H9 (cell line): ENCODE data around the gene PHLDB1. TPM values are rescaled to one million over a fixed set of nuclear protein-coding genes. Genes with fewer than 3 reads are reported as not detected.
A peak's percentile ranks its signal among the peaks of the same experiment; 100 is the strongest.

ENCODE experiments used
- DNase-seq: peaks from one replicate; pipeline ENCODE4 v3.0.0-alpha.2; 2017
- H2AFZ ChIP-seq: one replicate; pipeline ENCODE4 v1.6.1; 2013; ENCODE audit warnings: mild to moderate bottlenecking, low read length, control low read depth, moderate library complexity
- H2AK5ac ChIP-seq: 2 replicates; pipeline ENCODE4 v1.6.1; 2013; ENCODE audit warnings: low read length, control low read depth, mixed read lengths; ENCODE audit not compliant: insufficient read length
- H2BK120ac ChIP-seq: one replicate; pipeline ENCODE4 v1.6.1; 2013; ENCODE audit warnings: low read depth, mild to moderate bottlenecking, low read length, control low read depth, inconsistent platforms; ENCODE audit not compliant: poor library complexity, severe bottlenecking
- H2BK12ac ChIP-seq: 2 replicates; pipeline ENCODE4 v1.6.1; 2013; ENCODE audit warnings: low read length, control low read depth, mixed read lengths, low read depth; ENCODE audit not compliant: insufficient read length
- H2BK15ac ChIP-seq: 2 replicates; pipeline ENCODE4 v1.6.1; 2013; ENCODE audit warnings: low read depth, low read length, control low read depth
- H2BK20ac ChIP-seq: one replicate; pipeline ENCODE4 v1.6.1; 2013; ENCODE audit warnings: low read depth, mild to moderate bottlenecking, low read length, control low read depth, inconsistent platforms; ENCODE audit not compliant: poor library complexity, severe bottlenecking
- H2BK5ac ChIP-seq: 2 replicates; pipeline ENCODE4 v1.6.1; 2013; ENCODE audit warnings: low read length, control low read depth, mixed read lengths; ENCODE audit not compliant: insufficient read length
- H3K14ac ChIP-seq: 2 replicates; pipeline ENCODE4 v1.6.1; 2013; ENCODE audit warnings: low read length, control low read depth; ENCODE audit not compliant: insufficient read depth
- H3K18ac ChIP-seq: 2 replicates; pipeline ENCODE4 v1.6.1; 2013; ENCODE audit warnings: low read depth, mild to moderate bottlenecking, mixed read lengths, low read length, control low read depth; ENCODE audit not compliant: insufficient read length
- H3K23ac ChIP-seq: 2 replicates; pipeline ENCODE4 v1.6.1; 2013; ENCODE audit warnings: low read length, control low read depth, mixed read lengths, low read depth; ENCODE audit not compliant: insufficient read length
- H3K23me2 ChIP-seq: 2 replicates; pipeline ENCODE4 v1.6.1; 2013; ENCODE audit warnings: low read depth, mild to moderate bottlenecking, mixed read lengths, low read length, control low read depth; ENCODE audit not compliant: insufficient read length, poor library complexity, severe bottlenecking
- H3K27ac ChIP-seq: 2 replicates; pipeline ENCODE4 v1.5.1; 2013; ENCODE audit warnings: low read length, control low read depth, mixed read lengths, low read depth; ENCODE audit not compliant: insufficient read length
- H3K27me3 ChIP-seq: 2 replicates; pipeline ENCODE4 v1.6.1; 2013; ENCODE audit warnings: low read length, control low read depth, inconsistent platforms; ENCODE audit not compliant: insufficient read depth
- H3K4ac ChIP-seq: 2 replicates; pipeline ENCODE4 v1.6.1; 2013; ENCODE audit warnings: low read depth, mild to moderate bottlenecking, control low read depth, inconsistent platforms, low read length, moderate library complexity
- H3K4me1 ChIP-seq: 2 replicates; pipeline ENCODE4 v1.6.1; 2013; ENCODE audit warnings: low read length, control low read depth, inconsistent platforms; ENCODE audit not compliant: insufficient read depth
- H3K4me2 ChIP-seq: 2 replicates; pipeline ENCODE4 v1.6.1; 2013; ENCODE audit warnings: low read length, control low read depth, mixed read lengths; ENCODE audit not compliant: insufficient read length, insufficient read depth
- H3K56ac ChIP-seq: 2 replicates; pipeline ENCODE4 v1.6.1; 2013; ENCODE audit warnings: low read depth, mild to moderate bottlenecking, mixed read lengths, low read length, control low read depth; ENCODE audit not compliant: insufficient read length
- H3K79me1 ChIP-seq: 2 replicates; pipeline ENCODE4 v1.6.1; 2013; ENCODE audit warnings: low read depth, mild to moderate bottlenecking, moderate library complexity, low read length, control low read depth, inconsistent platforms; ENCODE audit not compliant: insufficient read depth, poor library complexity, severe bottlenecking
- H3K79me2 ChIP-seq: 2 replicates; pipeline ENCODE4 v1.6.1; 2013; ENCODE audit warnings: low read length, control low read depth, inconsistent platforms; ENCODE audit not compliant: insufficient read depth
- H3K9ac ChIP-seq: 2 replicates; pipeline ENCODE4 v1.6.1; 2013; ENCODE audit warnings: low read length, control low read depth, mixed read lengths; ENCODE audit not compliant: insufficient read length; ENCODE audit errors: extremely low read depth
- H3K9me3 ChIP-seq: one replicate; pipeline ENCODE4 v1.6.1; 2013; ENCODE audit warnings: low read depth, low read length, inconsistent platforms; ENCODE audit not compliant: control insufficient read depth
- H3T11ph ChIP-seq: one replicate; pipeline ENCODE4 v1.6.1; 2013; ENCODE audit warnings: mild to moderate bottlenecking, low read length, control low read depth, inconsistent platforms
- H4K20me1 ChIP-seq: one replicate; pipeline ENCODE4 v1.6.1; 2013; ENCODE audit not compliant: control insufficient read depth, insufficient read length, insufficient read depth
- H4K5ac ChIP-seq: 2 replicates; pipeline ENCODE4 v1.6.1; 2013; ENCODE audit warnings: low read depth, mild to moderate bottlenecking, mixed read lengths, low read length, control low read depth; ENCODE audit not compliant: insufficient read length
- H4K8ac ChIP-seq: replicated peaks from 2 replicates; pipeline ENCODE4 v1.6.1; 2013; ENCODE audit warnings: low read length, control low read depth, mixed read lengths, low read depth; ENCODE audit not compliant: insufficient read length
- H4K91ac ChIP-seq: 2 replicates; pipeline ENCODE4 v1.6.1; 2013; ENCODE audit warnings: low read depth, mild to moderate bottlenecking, moderate library complexity, mixed read lengths, low read length, control low read depth; ENCODE audit not compliant: insufficient read length
- H3K27ac Mint-ChIP-seq, 3 experiments: 2 replicates in 2 of 3; 3 replicates in 1 of 3; pipeline ENCODE4 v1.8.0; 2020 to 2021; ENCODE audit warnings: mixed read lengths in 3 of 3, mild to moderate bottlenecking in 1 of 3, moderate library complexity in 1 of 3
- H3K27me3 Mint-ChIP-seq: 2 replicates; pipeline ENCODE4 v1.8.0; 2021; ENCODE audit warnings: low read depth, mild to moderate bottlenecking, moderate library complexity, mixed read lengths
- H3K36me3 Mint-ChIP-seq, 3 experiments: 2 replicates in 2 of 3; 3 replicates in 1 of 3; pipeline ENCODE4 v1.8.0; 2020 to 2021; ENCODE audit warnings: low read depth in 3 of 3, mixed read lengths in 3 of 3; ENCODE audit not compliant: insufficient read depth in 1 of 3
- H3K4me1 Mint-ChIP-seq, 2 experiments: 2 replicates each; pipeline ENCODE4 v1.8.0; 2020; ENCODE audit warnings: mixed read lengths in 2 of 2
- H3K4me3 Mint-ChIP-seq, 2 experiments: 2 replicates in 1 of 2; 3 replicates in 1 of 2; pipeline ENCODE4 v1.8.0; 2020 to 2021; ENCODE audit warnings: mild to moderate bottlenecking in 2 of 2, mixed read lengths in 2 of 2, moderate library complexity in 1 of 2
- H3K9me3 Mint-ChIP-seq, 2 experiments: 2 replicates in 1 of 2; 3 replicates in 1 of 2; pipeline ENCODE4 v1.8.0; 2020; ENCODE audit warnings: mild to moderate bottlenecking in 2 of 2, mixed read lengths in 2 of 2, moderate library complexity in 1 of 2
- CTCF ChIP-seq: fragments of 200-600 bp; sonication (generic); conservative IDR thresholded peaks from 3 replicates; pipeline ENCODE4 v1.8.0; 2021; ENCODE audit warnings: antibody characterized with exemption, mild to moderate bottlenecking
- WGBS: extraction: QIAGEN DNeasy Blood & Tissue Kit; methylation state at CpG from one replicate; pipeline ENCODE4 v1.1.7; 2013; ENCODE audit warnings: missing lambda C conversion rate, low lambda C conversion rate, mixed read lengths; ENCODE audit not compliant: insufficient read length; ENCODE audit errors: extremely low coverage; 5-methylcytosine and 5-hydroxymethylcytosine counted together
- total RNA-seq: library from RNA; stranded (reverse); gene quantifications from 2 replicates; pipeline ENCODE4 v1.2.1, GENCODE V29; 2021

PHLDB1 gene
- total RNA-seq, 1 experiment from 2014 or later: 56.0 TPM

- DNase-seq: no peak
- H2BK120ac ChIP-seq: no peak overlapping the region
- no peaks in the 10 kb centered on the region for H3K27me3 ChIP-seq
- no peaks in the 10 kb centered on the region for H3K79me1 ChIP-seq
- no peaks in the 10 kb centered on the region for H3K9me3 ChIP-seq
- H3K56ac ChIP-seq: no peak overlapping the region
- no peak overlapping the region for H3K18ac ChIP-seq
- Mint-ChIP-seq H3K27me3 (no peaks in the 10 kb centered on the region; the same call in 1 of the 2 replicates), H3K27ac (no peak overlapping the region), H3K36me3 (peaks cover 0 to 4% (median 0%) of the 10 kb centered on the region in 3 experiments; a peak in 2 of 7 replicates), H3K9me3 (peaks cover 0 to 1% of the 10 kb centered on the region in 2 experiments; a peak in 1 of 5 replicates), H3K4me3 (peak overlapping the region; percentile 34 to 47; a peak in 3 of 5 replicates), H3K4me1 (peaks cover 36 to 38% of the 10 kb centered on the region in 2 experiments)
- H2AK5ac ChIP-seq: no peak overlapping the region
- H3K9ac ChIP-seq: no peak overlapping the region
- H2BK5ac ChIP-seq: no peak overlapping the region
- no peak overlapping the region for H2BK20ac ChIP-seq
- H4K5ac ChIP-seq: no peak overlapping the region
- H3K27ac ChIP-seq: no peak overlapping the region
- H2AFZ ChIP-seq: no peak overlapping the region
- no peak overlapping the region for H4K91ac ChIP-seq
- H3K23ac ChIP-seq: no peak overlapping the region
- no peak for TF ChIP-seq CTCF
- no peak overlapping the region for H2BK15ac ChIP-seq
- peaks cover 3% of the 10 kb centered on the region; the same call in 1 of the 2 replicates for H3K4me1 ChIP-seq
- WGBS: no CpG with 5 or more reads among the region's 9 CpGs
- H3K4ac ChIP-seq: no peak overlapping the region
- H3K4me2 ChIP-seq: peak overlapping the region; percentile 50
- no peak overlapping the region for H2BK12ac ChIP-seq
- no peaks in the 10 kb centered on the region for H4K20me1 ChIP-seq
- no peak overlapping the region for H3T11ph ChIP-seq
- no peak overlapping the region for H4K8ac ChIP-seq
- no peak overlapping the region for H3K14ac ChIP-seq
- H3K23me2 ChIP-seq: peaks cover 3% of the 10 kb centered on the region
- no peaks in the 10 kb centered on the region for H3K79me2 ChIP-seq
These were observed 82.1 kb downstream of the PHLDB1 start for GRCh38 chr11:118689503-118689851.
